MCF 10A (cell line): ENCODE measurements around the gene LRP2BP. TPM values are rescaled to one million over a fixed set of nuclear protein-coding genes. Genes with fewer than 3 reads are reported as not detected.

Experiments
- Bru-seq: library from RNA; stranded (reverse); fragments of 400-500 nt; gene quantifications from one replicate; lab custom pipeline; 2021; lab: Mats Ljungman, UMichigan
- BruChase-seq, 2 experiments: library from RNA; stranded (reverse); fragments of 400-500 nt; gene quantifications; one replicate each; lab custom pipeline; 2021; lab: Mats Ljungman, UMichigan
- BruUV-seq: library from RNA; stranded (reverse); fragments of 400-500 nt; replicated peaks from 2 replicates; lab custom pipeline; 2021; lab: Mats Ljungman, UMichigan
- CTCF ChIA-PET: fragments of 300-600 bp; sonication (Branson Sonifier 250); formaldehyde crosslinking; extraction: SDS; loops from one replicate; lab custom pipeline; 2021; ENCODE audit warnings: antibody characterized with exemption, inconsistent platforms; lab: Yijun Ruan, JAX
- POLR2A ChIA-PET: fragments of 300-600, 350-650 bp; sonication (Branson Sonifier 250); formaldehyde crosslinking; extraction: SDS; loops from one replicate; lab custom pipeline; 2020; ENCODE audit warnings: antibody characterized with exemption, inconsistent platforms; lab: Yijun Ruan, JAX
- DNase-seq: peaks from one replicate; pipeline ENCODE4 v3.0.0-alpha.2; 2018; ENCODE audit not compliant: unreplicated experiment
- H3K27ac Mint-ChIP-seq: one replicate; pipeline ENCODE4 v1.8.0; 2022; ENCODE audit warnings: mild to moderate bottlenecking, low read depth, mixed read lengths; ENCODE audit not compliant: unreplicated experiment
- H3K27me3 Mint-ChIP-seq: one replicate; pipeline ENCODE4 v1.8.0; 2022; ENCODE audit warnings: mixed read lengths; ENCODE audit not compliant: insufficient read depth, unreplicated experiment
- H3K36me3 Mint-ChIP-seq: one replicate; pipeline ENCODE4 v1.8.0; 2022; ENCODE audit warnings: mild to moderate bottlenecking, moderate library complexity, mixed read lengths; ENCODE audit not compliant: insufficient read depth, unreplicated experiment
- H3K4me1 Mint-ChIP-seq: one replicate; pipeline ENCODE4 v1.8.0; 2022; ENCODE audit warnings: mixed read lengths; ENCODE audit not compliant: insufficient read depth, unreplicated experiment
- H3K4me3 Mint-ChIP-seq: one replicate; pipeline ENCODE4 v1.8.0; 2022; ENCODE audit warnings: mild to moderate bottlenecking, moderate library complexity, mixed read lengths; ENCODE audit not compliant: unreplicated experiment
- H3K9me3 Mint-ChIP-seq: one replicate; pipeline ENCODE4 v1.8.0; 2022; ENCODE audit warnings: mixed read lengths; ENCODE audit not compliant: unreplicated experiment
- CTCF ChIP-seq: fragments of 200-600 bp; IDR thresholded peaks from one replicate; pipeline ENCODE4 v1.8.0; 2022; ENCODE audit warnings: antibody characterized with exemption, mild to moderate bottlenecking; ENCODE audit not compliant: unreplicated experiment
- intact Hi-C: fragments of 100-400 bp; cut with micrococcal nuclease; formaldehyde crosslinking; loops from 2 replicates; pipeline ENCODE4 v1.14.1; 2022
- long read RNA-seq: library from polyadenylated mRNA; stranded (forward); transcript quantifications from one replicate; pipeline ENCODE4 v2.0.0, GENCODE V29; 2022
- total RNA-seq: library from RNA; stranded (reverse); gene quantifications from 2 replicates; pipeline ENCODE4 v1.2.3, GENCODE V29; 2022

The LRP2BP gene
- total RNA-seq, result 0.64 and 0.70 TPM in 2 replicates
- percentile 47 among the genes with signal in this experiment for Bru-seq, nascent RNA
- percentile 74 among the genes with signal in this experiment for BruChase-seq, experiment 1, labeled RNA remaining after a 6-hour chase
- BruChase-seq, experiment 2, labeled RNA remaining after a 2-hour chase, result percentile 63 among the genes with signal in this experiment
- long read RNA-seq, partial matches to known transcripts, result 0 of 2 reads
- long read RNA-seq, other reads (novel, unspliced or antisense), result 2 of 2 reads

- Mint-ChIP-seq H3K27me3 (no peaks in the 10 kb centered on the region), H3K4me3 (peak within 1 kb of the TSS; percentile 88), H3K27ac (peak within 1 kb of the TSS; percentile 99), H3K9me3 (no peaks in the 10 kb centered on the region), H3K4me1 (peaks cover 7% of the 10 kb centered on the region), H3K36me3 (peaks cover 36% of the 10 kb centered on the region)
- BruUV-seq, result TSS peak; percentile 70
- ChIA-PET CTCF (interaction anchor here (1.0 kb wide), 1 partner anchor 16 kb away, joined by 4 read pairs; no protein-coding TSS in a partner anchor), POLR2A (interaction anchor here (0.7 to 6.7 kb wide), 15 partner anchors 10 to 663 kb away, joined by 3 to 81 read pairs (median 7); partner anchors contain the start of genes CFAP97, SNX25 and UFSP2)
- no peak for TF ChIP-seq CTCF
- DNase-seq, result peak; percentile 84
- intact Hi-C loops, result loop anchor here (1.0 to 5.0 kb wide), 2 partner anchors 185 to 202 kb away; no protein-coding TSS in a partner anchor
Measured at GRCh38 chr4:185395238-185395955, at the start of gene LRP2BP. LRP2BP (minus strand) TSS chr4:185395924; CDS start chr4:185378186, 17,738 bp downstream.

- H3K4me1 Mint-ChIP-seq, result no peaks in the 10 kb centered on the region
- H3K27ac Mint-ChIP-seq, result no peak overlapping the region
- no peaks in the 10 kb centered on the region for H3K9me3 Mint-ChIP-seq
- no peak for DNase-seq
- TF ChIP-seq CTCF, result no peak
- no TSS peak for BruUV-seq
- H3K36me3 Mint-ChIP-seq, result peaks cover 6% of the 10 kb centered on the region
- POLR2A ChIA-PET, result no interaction called here
- H3K27me3 Mint-ChIP-seq, result no peaks in the 10 kb centered on the region
- intact Hi-C loops, result no loop called here
- CTCF ChIA-PET, result interaction anchor here (0.5 kb wide), 1 partner anchor 18 kb away, joined by 4 read pairs; no protein-coding TSS in a partner anchor
- no peak overlapping the region for H3K4me3 Mint-ChIP-seq
Measured at GRCh38 chr4:185445209-185445608, 49.5 kb upstream of the LRP2BP start.

GRCh38 chr4:185441479-185441878, 45.8 kb upstream of the LRP2BP start:
- Mint-ChIP-seq H3K27me3 (no peaks in the 10 kb centered on the region), H3K36me3 (peaks cover 6% of the 10 kb centered on the region), H3K9me3 (no peaks in the 10 kb centered on the region), H3K27ac (no peak overlapping the region), H3K4me3 (no peak overlapping the region), H3K4me1 (no peaks in the 10 kb centered on the region)
- BruUV-seq, result no TSS peak
- DNase-seq, result no peak
- CTCF ChIA-PET, result no interaction called here
- no peak for TF ChIP-seq CTCF
- intact Hi-C loops, result no loop called here
- POLR2A ChIA-PET, result interaction anchor here (0.5 kb wide), 1 partner anchor 10 kb away, joined by 3 read pairs; no protein-coding TSS in a partner anchor

- no peak overlapping the region for H3K4me3 Mint-ChIP-seq
- no TSS peak for BruUV-seq
- no peaks in the 10 kb centered on the region for H3K4me1 Mint-ChIP-seq
- DNase-seq, result no peak
- H3K27me3 Mint-ChIP-seq, result no peaks in the 10 kb centered on the region
- intact Hi-C loops, result no loop called here
- CTCF ChIA-PET, result no interaction called here
- H3K36me3 Mint-ChIP-seq, result peaks cover 6% of the 10 kb centered on the region
- no peaks in the 10 kb centered on the region for H3K9me3 Mint-ChIP-seq
- no peak for TF ChIP-seq CTCF
- H3K27ac Mint-ChIP-seq, result no peak overlapping the region
- POLR2A ChIA-PET, result interaction anchor here (0.9 kb wide), 1 partner anchor 16 kb away, joined by 3 read pairs; no protein-coding TSS in a partner anchor
Measured at GRCh38 chr4:185437809-185438208, 42.1 kb upstream of the LRP2BP start.
